Liver (tissue), 3 donors: ENCODE measurements around the gene AMBN.

Source experiments
- CTCF ChIP-seq: fragments of 150-350 bp; IDR thresholded peaks from 2 replicates; pipeline ENCODE4 v1.5.1; 2017; ENCODE audit warnings: improper control_type of control experiment, low read depth, low read length; ENCODE audit not compliant: missing input control
- EGR1 ChIP-seq, 2 donors: IDR thresholded peaks; 2 replicates each; pipeline ENCODE4 v1.6.1; 2016 to 2018; ENCODE audit warnings: antibody characterized with exemption in 2 of 2, low read depth in 2 of 2
- GABPA ChIP-seq, 2 donors: IDR thresholded peaks in 1 of 2; conservative IDR thresholded peaks in 1 of 2; 2 replicates each; pipeline ENCODE4 v1.6.1; 2016; ENCODE audit warnings: antibody characterized with exemption in 2 of 2, mild to moderate bottlenecking in 1 of 2, moderate library complexity in 1 of 2
- REST ChIP-seq: IDR thresholded peaks from 2 replicates; pipeline ENCODE4 v1.6.1; 2016; ENCODE audit warnings: antibody characterized with exemption, mild to moderate bottlenecking
- SP1 ChIP-seq: IDR thresholded peaks from 2 replicates; pipeline ENCODE4 v1.6.1; 2018; ENCODE audit warnings: antibody characterized with exemption, mild to moderate bottlenecking
- TAF1 ChIP-seq: conservative IDR thresholded peaks from 2 replicates; pipeline ENCODE4 v1.6.1; 2016; ENCODE audit warnings: antibody characterized with exemption, mild to moderate bottlenecking
- donor health status: healthy.
- donor health status: healthy.

- peak; percentile 52 for TF ChIP-seq CTCF
- TF ChIP-seq REST, result no peak
- TF ChIP-seq SP1, result no peak
- no peak for TF ChIP-seq TAF1
- no peak for TF ChIP-seq EGR1 (IDR thresholded peaks at IDR 0.05; ENCODE audit: low read depth in 2 of 2)
- TF ChIP-seq GABPA (IDR thresholded peaks at IDR 0.05 in 1 of 2, conservative IDR thresholded peaks at IDR 0.05 in 1 of 2), result no peak
Measured at GRCh38 chr4:70651864-70652506, 59.9 kb downstream of the AMBN start.
